Endothelial cell of umbilical vein (primary cell): ENCODE data around the gene PARP3. TPM values are rescaled to one million over a fixed set of nuclear protein-coding genes. Genes with fewer than 3 reads are reported as not detected.

Experiments
- BruUV-seq: library from RNA; stranded (reverse); fragments of 400-500 nt; replicated peaks from 2 replicates; lab custom pipeline; 2021; lab: Mats Ljungman, UMichigan
- CTCF ChIA-PET: fragments of 300-600, 350-600 bp; sonication (Branson Sonifier 250); formaldehyde crosslinking; loops from one replicate; lab custom pipeline; 2021; ENCODE audit warnings: antibody characterized with exemption, inconsistent platforms; lab: Charles Lee
- POLR2A ChIA-PET: fragments of 300-600, 350-600 bp; sonication (Branson Sonifier 250); formaldehyde crosslinking; loops from one replicate; lab custom pipeline; 2021; ENCODE audit warnings: antibody characterized with exemption, inconsistent platforms; lab: Charles Lee
- DNase-seq: peaks from one replicate; pipeline ENCODE4 v3.0.0-alpha.2; 2011; ENCODE audit warnings: low read depth, low spot score
- FAIRE-seq: peaks from 2 replicates; lab custom pipeline; 2011; peaks lifted over from hg19 to GRCh38; lab: Jason Lieb, UNC
- H2AFZ ChIP-seq: 2 replicates; pipeline ENCODE4 v1.6.0; 2012; ENCODE audit warnings: low read depth, low read length, control low read depth, inconsistent platforms
- H3K27ac ChIP-seq: 2 replicates; pipeline ENCODE4 v1.5.1; 2011; ENCODE audit warnings: low read depth, mild to moderate bottlenecking, control low read depth, low read length, moderate library complexity; ENCODE audit not compliant: insufficient read depth
- H3K27me3 ChIP-seq, 2 experiments: 2 replicates each; pipeline versions ENCODE4 v1.6.0 to v1.6.1; 2011; ENCODE audit warnings: low read length in 2 of 2, mixed read lengths in 1 of 2; ENCODE audit not compliant: control insufficient read depth in 2 of 2, insufficient read depth in 2 of 2
- H3K36me3 ChIP-seq, 2 experiments: 2 replicates in 1 of 2; 3 replicates in 1 of 2; pipeline ENCODE4 v1.5.1; 2011; ENCODE audit warnings: low read length in 2 of 2, mild to moderate bottlenecking in 1 of 2, moderate library complexity in 1 of 2; ENCODE audit not compliant: control insufficient read depth in 2 of 2, insufficient read depth in 2 of 2; ENCODE audit errors: extremely low read depth in 1 of 2
- H3K4me1 ChIP-seq: 3 replicates; pipeline ENCODE4 v1.5.1; 2011; ENCODE audit warnings: mild to moderate bottlenecking, low read length; ENCODE audit not compliant: control insufficient read depth, insufficient read depth; ENCODE audit errors: extremely low read depth
- H3K4me2 ChIP-seq: 2 replicates; pipeline ENCODE4 v1.6.1; 2011; ENCODE audit warnings: low read length, control low read depth, mixed read lengths; ENCODE audit not compliant: insufficient read depth
- H3K4me3 ChIP-seq, 3 experiments: fragments of 200-600 bp in 1 of 3; sonication (generic), shearing (Covaris generic) in 1 of 3; replicated peaks in 1 of 3; 2 replicates each; pipeline ENCODE4 v1.5.1; 2011 to 2016; ENCODE audit warnings: control low read depth in 3 of 3, low read length in 3 of 3, mild to moderate bottlenecking in 2 of 3, inconsistent platforms in 1 of 3, low read depth in 1 of 3, moderate library complexity in 1 of 3; ENCODE audit not compliant: insufficient read depth in 1 of 3
- H3K79me2 ChIP-seq: 2 replicates; pipeline ENCODE4 v1.6.0; 2012; ENCODE audit warnings: low read length, inconsistent platforms; ENCODE audit not compliant: control insufficient read depth, insufficient read depth
- H3K9ac ChIP-seq: replicated peaks from 2 replicates; pipeline ENCODE3; 2011; ENCODE audit warnings: low read length, control low read depth; ENCODE audit not compliant: insufficient read depth; ENCODE audit errors: extremely low read depth
- H3K9me1 ChIP-seq: replicated peaks from 3 replicates; pipeline ENCODE4 v1.6.0; 2011; ENCODE audit warnings: mild to moderate bottlenecking, low read length; ENCODE audit not compliant: control insufficient read depth, insufficient read depth; ENCODE audit errors: extremely low read depth
- H3K9me3 ChIP-seq: replicated peaks from 2 replicates; pipeline ENCODE4 v1.5.1; 2012; ENCODE audit warnings: low read length, inconsistent platforms; ENCODE audit not compliant: control insufficient read depth, insufficient read depth
- H4K20me1 ChIP-seq: replicated peaks from 2 replicates; pipeline ENCODE3; 2011; ENCODE audit warnings: mild to moderate bottlenecking, low read length; ENCODE audit not compliant: control insufficient read depth, insufficient read depth; ENCODE audit errors: extremely low read depth
- EZH2 ChIP-seq: IDR thresholded peaks from 2 replicates; pipeline ENCODE4 v1.6.1; 2012; ENCODE audit warnings: borderline replicate concordance, low read depth, mild to moderate bottlenecking, moderate library complexity, low read length, inconsistent platforms; ENCODE audit not compliant: severe bottlenecking
- FOS ChIP-seq: IDR thresholded peaks from 2 replicates; pipeline ENCODE4 v1.6.1; 2011; ENCODE audit warnings: mild to moderate bottlenecking, low read length, moderate library complexity, borderline replicate concordance; ENCODE audit not compliant: insufficient read depth
- GATA2 ChIP-seq: IDR thresholded peaks from 2 replicates; pipeline ENCODE4 v1.7.0; 2011; ENCODE audit warnings: low read depth, mild to moderate bottlenecking, moderate library complexity, mixed read lengths, low read length; ENCODE audit not compliant: insufficient read length, insufficient read depth
- JUN ChIP-seq: IDR thresholded peaks from 2 replicates; pipeline ENCODE4 v1.6.1; 2011; ENCODE audit warnings: borderline replicate concordance, low read depth; ENCODE audit not compliant: insufficient read length, insufficient read depth
- MYC ChIP-seq: IDR thresholded peaks from one replicate; pipeline ENCODE4 v1.6.1; 2011; ENCODE audit warnings: mild to moderate bottlenecking, low read depth, low read length
- POLR2A ChIP-seq: IDR thresholded peaks from 2 replicates; pipeline ENCODE4 v1.6.1; 2012; ENCODE audit warnings: low read depth, mild to moderate bottlenecking, control low read depth, low read length
- POLR2AphosphoS5 ChIP-seq: IDR thresholded peaks from 2 replicates; pipeline ENCODE4 v1.6.1; 2012; ENCODE audit warnings: low read depth, mild to moderate bottlenecking, control low read depth, low read length, moderate library complexity; ENCODE audit not compliant: insufficient read depth
- dilution Hi-C: fragments of 300-500 bp; cut with MboI; formaldehyde crosslinking; loops from one replicate; pipeline ENCODE4 v1.15.0; 2019; ENCODE audit warnings: low sequenced_read_pairs; ENCODE audit not compliant: extremely low pct_ligation_motif_present
- intact Hi-C: fragments of 100-400 bp; cut with micrococcal nuclease; formaldehyde crosslinking; loops from one replicate; pipeline ENCODE4 v1.10.0; 2022
- polyA plus RNA-seq, 4 experiments: library from polyadenylated mRNA; depleted of rRNA in 3 of 4; stranded (reverse) in 3 of 4; unstranded in 1 of 4; fragments of >200 nt; gene quantifications; 2 replicates each; pipeline versions ENCODE4 v1.2.1 to v1.2.3, GENCODE V29; 2011 to 2012; ENCODE audit warnings: missing spikeins in 1 of 4
- total RNA-seq: library from RNA; stranded (reverse); gene quantifications from 2 replicates; pipeline ENCODE4 v1.2.3, GENCODE V29; 2021
- TF ChIP-seq, protein P1 (sequence below): IDR thresholded peaks from 2 replicates; pipeline ENCODE4 v1.6.1; 2011; ENCODE audit not compliant: insufficient read depth, insufficient read length
- TF ChIP-seq, protein P2 (sequence below), 2 donors: IDR thresholded peaks; 1 replicate in 1 of 2; 2 replicates in 1 of 2; pipeline ENCODE4 v1.5.1; 2011; ENCODE audit warnings: low read length in 2 of 2, mild to moderate bottlenecking in 2 of 2, moderate library complexity in 2 of 2, control low read depth in 1 of 2, inconsistent platforms in 1 of 2, low read depth in 1 of 2; ENCODE audit not compliant: insufficient read depth in 1 of 2; ENCODE audit errors: extremely low read depth in 1 of 2

PARP3 gene
- total and polyA plus RNA-seq, 2 donors (not counting 3 experiments of a cell fraction or from before 2014, with no cell fraction given), result 10.0 to 13.8 TPM

DNA sequence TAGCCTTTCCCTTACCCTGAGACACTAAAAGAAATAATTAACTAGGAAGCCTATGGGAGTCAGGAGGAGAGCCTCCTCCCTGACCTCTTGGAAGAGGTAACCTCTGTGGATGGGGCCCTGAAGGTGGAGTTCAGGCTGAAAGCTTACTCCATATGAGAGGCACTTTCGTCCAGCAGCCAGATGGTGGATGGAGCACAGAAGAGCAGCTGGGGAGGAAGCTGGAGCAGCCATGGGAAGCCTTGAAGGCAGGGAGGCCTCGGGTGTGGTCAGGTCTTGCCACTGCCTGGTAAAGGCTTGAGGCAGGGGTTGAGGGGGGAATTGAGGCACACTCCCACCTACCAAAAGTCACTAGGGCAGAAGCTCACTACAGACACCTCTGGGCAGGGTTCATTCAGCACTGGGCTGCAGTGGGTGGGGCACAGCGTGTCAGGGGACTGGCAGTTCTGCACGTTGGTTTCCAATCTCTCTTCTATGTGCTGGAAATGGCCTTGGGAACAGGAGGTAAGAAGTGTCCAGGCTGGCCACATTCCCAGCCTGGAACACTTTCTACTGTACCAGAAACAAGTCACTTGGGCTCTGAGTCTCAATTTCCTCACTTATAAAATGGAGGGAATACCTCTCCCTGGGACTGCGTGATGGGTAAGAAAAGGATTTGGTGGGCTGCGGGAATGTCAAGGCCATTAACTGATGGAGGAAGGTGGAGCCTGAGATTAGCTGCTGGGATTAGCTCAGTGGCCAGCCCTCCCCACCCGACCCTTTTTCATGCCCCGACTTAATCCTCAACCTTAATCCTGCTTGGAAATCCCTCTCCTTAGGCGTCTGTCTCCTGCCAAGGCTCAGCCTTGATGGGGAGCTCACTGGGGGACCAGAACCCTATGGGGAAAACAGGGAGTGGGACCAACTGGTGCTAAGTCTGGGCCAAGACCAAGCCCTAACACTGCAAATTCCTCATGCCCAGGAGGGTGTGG is 19.7 kb downstream of the PARP3 start:
- CTCF ChIA-PET, result interaction anchor here (0.9 to 4.1 kb wide), 3 partner anchors 11 to 13 kb away, joined by 3 to 20 read pairs (median 5); partner anchors contain the start of genes ABHD14A and ABHD14B
- FAIRE-seq, result no peak
- no peaks in the 10 kb centered on the region for H4K20me1 ChIP-seq

More for the DNA sequence above, 19.7 kb downstream of the PARP3 start:
- intact Hi-C loops (no loop called here), dilution Hi-C loops (no loop called here)
- Histone ChIP-seq H3K9me3 (no peaks in the 10 kb centered on the region), H3K27me3 (no peaks in the 10 kb centered on the region), H3K36me3 (peaks cover 0 to 2% of the 10 kb centered on the region in 2 experiments), H3K9me1 (no peaks in the 10 kb centered on the region), H3K27ac (no peak overlapping the region), H3K4me3 (no peak overlapping the region), H3K9ac (no peak overlapping the region), H3K79me2 (no peaks in the 10 kb centered on the region), H3K4me1 (peaks cover 3% of the 10 kb centered on the region), H2AFZ (no peak overlapping the region), H3K4me2 (no peak overlapping the region)
- no peak for DNase-seq
- BruUV-seq, result no TSS peak
- POLR2A ChIA-PET, result interaction anchor here (0.7 kb wide), 1 partner anchor 15 kb away, joined by 6 read pairs; no protein-coding TSS in a partner anchor
- TF ChIP-seq FOS (no peak), GATA2 (no peak), POLR2A (no peak), POLR2AphosphoS5 (no peak), MYC (no peak), EZH2 (no peak), JUN (no peak)
- TF ChIP-seq, protein P1, sequence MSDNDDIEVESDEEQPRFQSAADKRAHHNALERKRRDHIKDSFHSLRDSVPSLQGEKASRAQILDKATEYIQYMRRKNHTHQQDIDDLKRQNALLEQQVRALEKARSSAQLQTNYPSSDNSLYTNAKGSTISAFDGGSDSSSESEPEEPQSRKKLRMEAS, result no peak
- TF ChIP-seq, protein P2, sequence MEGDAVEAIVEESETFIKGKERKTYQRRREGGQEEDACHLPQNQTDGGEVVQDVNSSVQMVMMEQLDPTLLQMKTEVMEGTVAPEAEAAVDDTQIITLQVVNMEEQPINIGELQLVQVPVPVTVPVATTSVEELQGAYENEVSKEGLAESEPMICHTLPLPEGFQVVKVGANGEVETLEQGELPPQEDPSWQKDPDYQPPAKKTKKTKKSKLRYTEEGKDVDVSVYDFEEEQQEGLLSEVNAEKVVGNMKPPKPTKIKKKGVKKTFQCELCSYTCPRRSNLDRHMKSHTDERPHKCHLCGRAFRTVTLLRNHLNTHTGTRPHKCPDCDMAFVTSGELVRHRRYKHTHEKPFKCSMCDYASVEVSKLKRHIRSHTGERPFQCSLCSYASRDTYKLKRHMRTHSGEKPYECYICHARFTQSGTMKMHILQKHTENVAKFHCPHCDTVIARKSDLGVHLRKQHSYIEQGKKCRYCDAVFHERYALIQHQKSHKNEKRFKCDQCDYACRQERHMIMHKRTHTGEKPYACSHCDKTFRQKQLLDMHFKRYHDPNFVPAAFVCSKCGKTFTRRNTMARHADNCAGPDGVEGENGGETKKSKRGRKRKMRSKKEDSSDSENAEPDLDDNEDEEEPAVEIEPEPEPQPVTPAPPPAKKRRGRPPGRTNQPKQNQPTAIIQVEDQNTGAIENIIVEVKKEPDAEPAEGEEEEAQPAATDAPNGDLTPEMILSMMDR (IDR thresholded peaks at IDR 0.05; ENCODE audit: extremely low read depth in 1 of 2, insufficient read depth in 1 of 2, low read depth in 1 of 2, low read length in 2 of 2), result no peak
